ENCODE measurements around the gene JPH2.

The JPH2 gene

GRCh38 chr20:44068316-44069201, 118.4 kb downstream of the JPH2 start:
- in situ Hi-C loops (cut with HindIII; ENCODE audit: low sequenced_read_pairs): loop anchor here (5.0 kb wide), 1 partner anchor 41 kb away; no protein-coding TSS in a partner anchor

GRCh38 chr20:44067650-44068081, 119.3 kb downstream of the JPH2 start:
- in situ Hi-C loops (cut with HindIII; ENCODE audit: low sequenced_read_pairs): loop anchor here (5.0 kb wide), 1 partner anchor 40 kb away; no protein-coding TSS in a partner anchor

GRCh38 chr20:44066645-44067606, 120.1 kb downstream of the JPH2 start:
- in situ Hi-C loops (cut with HindIII; ENCODE audit: low sequenced_read_pairs): loop anchor here (5.0 kb wide), 1 partner anchor 40 kb away; no protein-coding TSS in a partner anchor

GRCh38 chr20:44065401-44066340, 121.3 kb downstream of the JPH2 start:
- in situ Hi-C loops (cut with HindIII; ENCODE audit: low sequenced_read_pairs): loop anchor here (5.0 kb wide), 1 partner anchor 38 kb away; no protein-coding TSS in a partner anchor

GRCh38 chr20:44064501-44065400, 122.2 kb downstream of the JPH2 start:
- in situ Hi-C loops (cut with HindIII; ENCODE audit: low sequenced_read_pairs): loop anchor here (5.0 kb wide), 1 partner anchor 37 kb away; no protein-coding TSS in a partner anchor

Measured in endothelial cell of hepatic sinusoid (primary cell).